Keratinocyte (primary cell): ENCODE data around the gene ROPN1B.

Experiments used
- CTCF ChIP-seq, 3 experiments: IDR thresholded peaks in 1 of 3; conservative IDR thresholded peaks in 1 of 3; optimal IDR thresholded peaks in 1 of 3; 2 replicates in 2 of 3; 3 replicates in 1 of 3; pipeline versions ENCODE3 to v1.5.1; 2011; ENCODE audit warnings: low read length in 3 of 3, mild to moderate bottlenecking in 3 of 3, moderate library complexity in 2 of 3, control low read depth in 1 of 3, inconsistent platforms in 1 of 3; ENCODE audit not compliant: insufficient read depth in 2 of 3; ENCODE audit errors: extremely low read depth in 1 of 3
- EZH2 ChIP-seq: IDR thresholded peaks from one replicate; pipeline ENCODE4 v1.6.1; 2012; ENCODE audit warnings: inconsistent platforms, mild to moderate bottlenecking, low read length, moderate library complexity

- no peak for TF ChIP-seq CTCF (optimal IDR thresholded peaks at IDR 0.05 in 1 of 3, IDR thresholded peaks at IDR 0.05 in 1 of 3, conservative IDR thresholded peaks at IDR 0.05 in 1 of 3; ENCODE audit: extremely low read depth in 1 of 3, insufficient read depth in 2 of 3, low read length in 3 of 3)
- no peak for TF ChIP-seq EZH2
These were observed 57.8 kb downstream of the ROPN1B start for GRCh38 chr3:126026761-126027160.
